Neural progenitor cell (in vitro differentiated cells): ENCODE measurements around the gene ADGRD1. TPM values are rescaled to one million over a fixed set of nuclear protein-coding genes. Genes with fewer than 3 reads are reported as not detected.

Experiments used
- DNase-seq: peaks from one replicate; pipeline ENCODE4 v3.0.0-alpha.2; 2016; ENCODE audit warnings: low spot score
- H2AFZ ChIP-seq: fragments of 200-600 bp; sonication (generic); replicated peaks from 2 replicates; pipeline ENCODE4 v1.6.1; 2016; ENCODE audit warnings: antibody characterized with exemption
- H3F3A ChIP-seq: fragments of 200-600 bp; sonication (generic); 2 replicates; pipeline ENCODE4 v1.6.1; 2016; ENCODE audit warnings: antibody characterized with exemption, low read depth
- H3K27ac ChIP-seq: fragments of 200-600 bp; sonication (generic); 2 replicates; pipeline ENCODE4 v1.5.1; 2016; ENCODE audit warnings: mild to moderate bottlenecking
- H3K27me3 ChIP-seq: fragments of 200-600 bp; sonication (generic); 2 replicates; pipeline ENCODE4 v1.6.1; 2016; ENCODE audit warnings: mild to moderate bottlenecking, moderate library complexity
- H3K36me3 ChIP-seq: fragments of 200-600 bp; sonication (generic); 2 replicates; pipeline ENCODE4 v1.5.1; 2016
- H3K4me1 ChIP-seq: fragments of 200-600 bp; sonication (generic); 2 replicates; pipeline ENCODE4 v1.6.1; 2016; ENCODE audit warnings: mixed run types
- H3K4me2 ChIP-seq: fragments of 200-600 bp; sonication (generic); 2 replicates; pipeline ENCODE4 v1.6.1; 2016
- H3K4me3 ChIP-seq: fragments of 200-600 bp; sonication (generic); 2 replicates; pipeline ENCODE4 v1.5.1; 2016
- H3K79me2 ChIP-seq: fragments of 200-600 bp; sonication (generic); 2 replicates; pipeline ENCODE4 v1.6.1; 2016; ENCODE audit warnings: low read depth
- H3K9ac ChIP-seq: fragments of 200-600 bp; sonication (generic); 2 replicates; pipeline ENCODE4 v1.6.1; 2016
- H3K9me3 ChIP-seq: fragments of 200-600 bp; sonication (generic); 2 replicates; pipeline ENCODE4 v1.5.1; 2016; ENCODE audit warnings: low read depth
- H4K20me1 ChIP-seq: fragments of 200-600 bp; sonication (generic); 2 replicates; pipeline ENCODE4 v1.6.1; 2016; ENCODE audit warnings: low read depth
- H3K27ac Mint-ChIP-seq: 3 replicates; pipeline ENCODE4 v1.8.0; 2021; ENCODE audit warnings: mixed read lengths
- H3K27me3 Mint-ChIP-seq: 2 replicates; pipeline ENCODE4 v1.8.0; 2022; ENCODE audit warnings: low read depth, mild to moderate bottlenecking, inconsistent platforms, moderate library complexity, mixed read lengths; ENCODE audit not compliant: insufficient read depth
- H3K36me3 Mint-ChIP-seq: 3 replicates; pipeline ENCODE4 v1.8.0; 2021; ENCODE audit warnings: mixed read lengths
- H3K4me1 Mint-ChIP-seq: 3 replicates; pipeline ENCODE4 v1.8.0; 2021; ENCODE audit warnings: mixed read lengths
- H3K4me3 Mint-ChIP-seq: 3 replicates; pipeline ENCODE4 v1.8.0; 2021; ENCODE audit warnings: mild to moderate bottlenecking, moderate library complexity, mixed read lengths
- H3K9me3 Mint-ChIP-seq: 3 replicates; pipeline ENCODE4 v1.8.0; 2020; ENCODE audit warnings: mixed read lengths
- EZH2 ChIP-seq: fragments of 200-600 bp; sonication (generic); IDR thresholded peaks from 2 replicates; pipeline ENCODE4 v1.6.1; 2017; ENCODE audit warnings: antibody characterized with exemption, mild to moderate bottlenecking, moderate library complexity
- EZH2phosphoT487 ChIP-seq: fragments of 200-600 bp; sonication (generic); IDR thresholded peaks from 2 replicates; pipeline ENCODE4 v1.6.1; 2017; ENCODE audit warnings: antibody characterized with exemption
- total RNA-seq: library from RNA; depleted of rRNA; stranded (reverse); fragments of >200 nt; gene quantifications from 2 replicates; pipeline ENCODE4 v1.2.3, GENCODE V29; 2015; ENCODE audit warnings: low replicate concordance
- TF ChIP-seq, protein P1 (sequence below): fragments of 200-600 bp; sonication (generic); IDR thresholded peaks from 2 replicates; pipeline ENCODE4 v1.5.1; 2017; ENCODE audit warnings: antibody characterized with exemption, mild to moderate bottlenecking

Gene ADGRD1
- total RNA-seq, 1 donor from 2014 or later: not detected

DNA sequence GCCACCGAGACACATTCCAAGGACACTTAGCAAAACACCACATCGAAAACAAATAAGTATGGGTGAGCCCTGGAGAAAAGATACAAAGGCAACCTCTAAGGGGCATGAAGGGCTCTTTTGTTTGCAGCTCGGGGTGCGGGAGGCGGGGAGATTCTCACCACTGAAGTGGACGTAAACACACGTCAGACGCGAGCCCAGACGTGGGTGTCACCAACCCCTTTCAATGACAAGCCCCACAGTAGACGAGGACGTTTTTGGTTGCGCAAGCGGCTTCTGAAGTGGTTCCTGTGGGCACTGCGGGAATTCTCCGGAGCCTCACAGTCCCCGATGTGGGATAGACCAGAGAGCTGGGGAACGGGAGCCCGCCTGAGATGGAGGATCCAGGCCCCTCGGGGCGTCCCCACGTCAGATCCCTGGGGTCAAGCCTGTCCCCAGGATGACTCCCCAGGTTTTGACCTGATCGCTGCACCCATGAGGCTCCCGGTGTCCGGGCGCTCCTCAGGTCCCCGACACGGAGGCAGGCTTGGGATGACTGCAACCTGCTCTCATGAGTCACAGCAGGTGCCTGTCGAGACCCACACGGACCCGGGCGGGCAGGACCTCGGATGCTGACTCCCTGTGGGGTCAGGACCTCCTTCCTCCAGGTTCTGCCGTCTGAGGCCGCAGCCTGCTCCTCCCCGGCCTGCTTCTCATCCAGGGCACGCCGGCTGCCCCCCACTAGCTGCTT is 20.3 kb upstream of the ADGRD1 start:
- H3K36me3 Mint-ChIP-seq: no peaks in the 10 kb centered on the region
- no peaks in the 10 kb centered on the region for H3K27me3 ChIP-seq
- DNase-seq: no peak
- H3K4me1 Mint-ChIP-seq: peaks cover 10% of the 10 kb centered on the region
- no peak overlapping the region for H3K4me3 Mint-ChIP-seq
- H3K79me2 ChIP-seq: no peaks in the 10 kb centered on the region
- peaks cover 7% of the 10 kb centered on the region for H3K9me3 Mint-ChIP-seq
- no peak overlapping the region for H2AFZ ChIP-seq
- H3K4me2 ChIP-seq: no peak overlapping the region
- no peak overlapping the region for H3K9ac ChIP-seq
- H3K36me3 ChIP-seq: no peaks in the 10 kb centered on the region
- H4K20me1 ChIP-seq: no peaks in the 10 kb centered on the region
- H3K4me3 ChIP-seq: no peak overlapping the region
- H3K27ac Mint-ChIP-seq: no peak overlapping the region
- no peak overlapping the region for H3K27ac ChIP-seq
- no peaks in the 10 kb centered on the region for H3K9me3 ChIP-seq
- H3K4me1 ChIP-seq: peaks cover 5% of the 10 kb centered on the region
- peaks cover 6% of the 10 kb centered on the region for H3K27me3 Mint-ChIP-seq
- H3F3A ChIP-seq: no peaks in the 10 kb centered on the region
- TF ChIP-seq EZH2phosphoT487: no peak
- TF ChIP-seq EZH2: no peak
- TF ChIP-seq, protein P1, sequence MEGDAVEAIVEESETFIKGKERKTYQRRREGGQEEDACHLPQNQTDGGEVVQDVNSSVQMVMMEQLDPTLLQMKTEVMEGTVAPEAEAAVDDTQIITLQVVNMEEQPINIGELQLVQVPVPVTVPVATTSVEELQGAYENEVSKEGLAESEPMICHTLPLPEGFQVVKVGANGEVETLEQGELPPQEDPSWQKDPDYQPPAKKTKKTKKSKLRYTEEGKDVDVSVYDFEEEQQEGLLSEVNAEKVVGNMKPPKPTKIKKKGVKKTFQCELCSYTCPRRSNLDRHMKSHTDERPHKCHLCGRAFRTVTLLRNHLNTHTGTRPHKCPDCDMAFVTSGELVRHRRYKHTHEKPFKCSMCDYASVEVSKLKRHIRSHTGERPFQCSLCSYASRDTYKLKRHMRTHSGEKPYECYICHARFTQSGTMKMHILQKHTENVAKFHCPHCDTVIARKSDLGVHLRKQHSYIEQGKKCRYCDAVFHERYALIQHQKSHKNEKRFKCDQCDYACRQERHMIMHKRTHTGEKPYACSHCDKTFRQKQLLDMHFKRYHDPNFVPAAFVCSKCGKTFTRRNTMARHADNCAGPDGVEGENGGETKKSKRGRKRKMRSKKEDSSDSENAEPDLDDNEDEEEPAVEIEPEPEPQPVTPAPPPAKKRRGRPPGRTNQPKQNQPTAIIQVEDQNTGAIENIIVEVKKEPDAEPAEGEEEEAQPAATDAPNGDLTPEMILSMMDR: no peak

DNA sequence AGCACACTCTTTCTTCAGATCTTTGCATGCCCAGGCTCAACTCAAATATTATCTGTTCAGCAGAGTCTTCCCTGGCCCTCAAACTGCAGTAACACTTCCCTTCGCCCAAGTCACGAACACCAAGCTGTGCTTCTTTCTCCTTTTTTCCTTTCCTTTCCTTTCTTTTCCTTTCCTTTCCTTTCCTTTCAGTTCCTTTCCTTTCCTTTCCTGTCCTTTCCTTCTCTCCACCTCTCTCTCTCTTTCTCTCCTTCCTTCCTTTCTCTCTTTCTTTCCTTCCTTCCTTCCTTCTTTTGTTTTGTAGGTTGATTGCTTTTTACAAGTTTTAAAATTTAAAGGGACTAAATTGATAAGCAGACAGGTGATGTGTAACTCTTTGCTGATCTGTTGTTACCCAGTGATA is 19.0 kb upstream of the ADGRD1 start:
- H3K9ac ChIP-seq: no peak overlapping the region
- no peaks in the 10 kb centered on the region for H3K27me3 ChIP-seq
- H3K4me2 ChIP-seq: no peak overlapping the region
- no peak overlapping the region for H3K27ac Mint-ChIP-seq
- H3K4me1 ChIP-seq: peaks cover 5% of the 10 kb centered on the region
- H2AFZ ChIP-seq: no peak overlapping the region
- no peaks in the 10 kb centered on the region for H3K36me3 ChIP-seq
- no peaks in the 10 kb centered on the region for H4K20me1 ChIP-seq
- H3K27ac ChIP-seq: no peak overlapping the region
- no peaks in the 10 kb centered on the region for H3K36me3 Mint-ChIP-seq
- H3K9me3 Mint-ChIP-seq: peaks cover 10% of the 10 kb centered on the region
- H3K27me3 Mint-ChIP-seq: peaks cover 6% of the 10 kb centered on the region
- no peak for TF ChIP-seq EZH2phosphoT487
- TF ChIP-seq EZH2: no peak
- TF ChIP-seq, protein P1: no peak
- peaks cover 10% of the 10 kb centered on the region for H3K4me1 Mint-ChIP-seq
- H3K4me3 ChIP-seq: no peak overlapping the region
- H3F3A ChIP-seq: no peaks in the 10 kb centered on the region
- DNase-seq: no peak
- no peaks in the 10 kb centered on the region for H3K9me3 ChIP-seq
- no peaks in the 10 kb centered on the region for H3K79me2 ChIP-seq
- H3K4me3 Mint-ChIP-seq: no peak overlapping the region

DNA sequence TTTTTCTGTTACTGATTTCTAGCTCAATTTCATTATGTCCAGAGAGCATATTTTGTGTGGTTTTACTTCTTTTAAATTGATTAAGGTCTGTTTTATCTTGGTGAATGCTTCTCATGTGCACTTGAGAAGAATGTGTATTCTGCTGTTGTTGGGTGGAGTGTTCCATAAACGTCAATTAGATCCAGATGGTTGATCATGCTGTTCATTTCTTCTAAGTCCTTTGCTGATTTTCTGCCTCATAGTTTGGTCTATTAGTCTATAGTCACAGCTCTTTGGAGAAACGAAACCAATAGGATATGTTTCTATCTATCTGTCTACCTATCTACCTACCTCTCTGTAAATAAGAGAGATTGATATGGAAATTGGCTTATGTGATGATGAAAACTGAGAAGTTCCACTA is 17.1 kb upstream of the ADGRD1 start:
- Histone ChIP-seq H2AFZ (no peak overlapping the region), H3K79me2 (no peaks in the 10 kb centered on the region), H3K4me1 (peaks cover 5% of the 10 kb centered on the region), H3K9me3 (no peaks in the 10 kb centered on the region), H3K4me3 (no peak overlapping the region), H3K27ac (no peak overlapping the region), H3K27me3 (no peaks in the 10 kb centered on the region), H3K9ac (no peak overlapping the region), H3K36me3 (no peaks in the 10 kb centered on the region), H4K20me1 (no peaks in the 10 kb centered on the region), H3F3A (no peaks in the 10 kb centered on the region), H3K4me2 (no peak overlapping the region)
- Mint-ChIP-seq H3K27ac (no peak overlapping the region), H3K4me3 (no peak overlapping the region), H3K27me3 (peaks cover 5% of the 10 kb centered on the region), H3K36me3 (no peaks in the 10 kb centered on the region), H3K9me3 (peaks cover 14% of the 10 kb centered on the region), H3K4me1 (peaks cover 10% of the 10 kb centered on the region)
- TF ChIP-seq, protein P1: no peak
- TF ChIP-seq EZH2 (no peak), EZH2phosphoT487 (no peak)
- no peak for DNase-seq
